COLO668 (cell line): Measurements from ENCODE around the gene ADAMTS13.
A peak's percentile ranks its signal among the peaks of the same experiment; 100 is the strongest.

Source experiments
- DNase-seq: peaks from one replicate; lab custom pipeline; 2025; ENCODE audit not compliant: unreplicated experiment; lab: John Stamatoyannopoulos, UW

ADAMTS13 gene

GRCh38 chr9:133470427-133470924 lies 48.3 kb downstream of the ADAMTS13 start:
- no peak for DNase-seq

- no peak for DNase-seq
These were observed 48.8 kb downstream of the ADAMTS13 start for GRCh38 chr9:133470988-133471387.

GRCh38 chr9:133471551-133472276 lies 49.5 kb downstream of the ADAMTS13 start:
- no peak for DNase-seq

GRCh38 chr9:133472277-133472645 lies 50.1 kb downstream of the ADAMTS13 start:
- no peak for DNase-seq

- DNase-seq: no peak
These were observed 50.7 kb downstream of the ADAMTS13 start for GRCh38 chr9:133472753-133473378.

- DNase-seq: no peak
These were observed 51.6 kb downstream of the ADAMTS13 start for GRCh38 chr9:133473743-133474142.

GRCh38 chr9:133474215-133474614 lies 52.0 kb downstream of the ADAMTS13 start:
- DNase-seq: no peak

GRCh38 chr9:133474853-133475252 lies 52.7 kb downstream of the ADAMTS13 start:
- DNase-seq: no peak

- no peak for DNase-seq
These were observed 53.3 kb downstream of the ADAMTS13 start for GRCh38 chr9:133475292-133476012.

GRCh38 chr9:133476036-133476931 lies 54.1 kb downstream of the ADAMTS13 start:
- no peak for DNase-seq

GRCh38 chr9:133476941-133477340 lies 54.8 kb downstream of the ADAMTS13 start:
- no peak for DNase-seq

GRCh38 chr9:133477461-133477860 lies 55.3 kb downstream of the ADAMTS13 start:
- DNase-seq: no peak

- DNase-seq: peak; percentile 71
These were observed 56.1 kb downstream of the ADAMTS13 start for GRCh38 chr9:133477992-133478850.

GRCh38 chr9:133478851-133479711 lies 56.9 kb downstream of the ADAMTS13 start, which contains the start of gene SLC2A6:
SLC2A6 (minus strand) TSS chr9:133479099; CDS start chr9:133479059, 40 bp downstream.
- peak; percentile 92 for DNase-seq

GRCh38 chr9:133483611-133484010 lies 61.4 kb downstream of the ADAMTS13 start:
- DNase-seq: no peak

- no peak for DNase-seq
These were observed 62.7 kb downstream of the ADAMTS13 start for GRCh38 chr9:133484671-133485437.

- DNase-seq: no peak
These were observed 63.5 kb downstream of the ADAMTS13 start for GRCh38 chr9:133485531-133486260.
